HG03565 (cell line): ENCODE measurements around the gene GAGE12D.
"Not testable (repeated sequence)": the region's sequence is repeated elsewhere in the genome, so short reads cannot be mapped to it uniquely, and the experiment has no call there.

Experiments used
- ATAC-seq: cut with Tn5 transposase; IDR thresholded peaks from one replicate; pipeline ENCODE4 v1.9.1; 2021; ENCODE audit warnings: mild to moderate bottlenecking, moderate library complexity; ENCODE audit not compliant: unreplicated experiment

The GAGE12D gene

DNA sequence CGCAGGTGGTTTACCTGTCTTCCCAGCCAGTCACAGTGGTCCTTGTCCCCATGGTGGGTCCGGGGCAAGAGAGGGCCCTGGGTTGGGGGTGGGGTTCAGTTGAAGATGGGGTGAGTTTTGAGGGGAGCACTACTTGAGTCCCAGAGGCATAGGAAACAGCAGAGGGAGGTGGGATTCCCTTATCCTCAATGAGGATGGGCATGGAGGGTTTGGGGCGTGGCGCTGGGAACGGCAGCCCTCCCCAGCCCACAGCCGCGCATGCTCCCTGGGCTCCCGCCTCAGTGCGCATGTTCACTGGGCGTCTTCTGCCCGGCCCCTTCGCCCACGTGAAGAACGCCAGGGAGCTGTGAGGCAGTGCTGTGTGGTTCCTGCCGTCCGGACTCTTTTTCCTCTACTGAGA, at the start of gene GAGE12D:
Gene GAGE12D, plus strand, starts transcription at position 301 of the 400 bp plus-strand sequence. CDS start 1,155 bp downstream, outside the sequence.
- ATAC-seq: not testable (repeated sequence)

GRCh38 chrX:49531877-49532276, 9.7 kb upstream of the GAGE12D start, which contains the start of gene GAGE12C:
Gene GAGE12C (plus strand): TSS chrX:49532177. CDS start chrX:49533332, 1,155 bp downstream.
- not testable (repeated sequence) for ATAC-seq

DNA sequence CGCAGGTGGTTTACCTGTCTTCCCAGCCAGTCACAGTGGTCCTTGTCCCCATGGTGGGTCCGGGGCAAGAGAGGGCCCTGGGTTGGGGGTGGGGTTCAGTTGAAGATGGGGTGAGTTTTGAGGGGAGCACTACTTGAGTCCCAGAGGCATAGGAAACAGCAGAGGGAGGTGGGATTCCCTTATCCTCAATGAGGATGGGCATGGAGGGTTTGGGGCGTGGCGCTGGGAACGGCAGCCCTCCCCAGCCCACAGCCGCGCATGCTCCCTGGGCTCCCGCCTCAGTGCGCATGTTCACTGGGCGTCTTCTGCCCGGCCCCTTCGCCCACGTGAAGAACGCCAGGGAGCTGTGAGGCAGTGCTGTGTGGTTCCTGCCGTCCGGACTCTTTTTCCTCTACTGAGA, 9.5 kb downstream of the GAGE12D start, which contains the start of gene GAGE12E:
Gene GAGE12E, plus strand, starts transcription at position 301 of the 400 bp plus-strand sequence. CDS start 1,155 bp downstream, outside the sequence.
- ATAC-seq: not testable (repeated sequence)

GRCh38 chrX:49560542-49560941, 19.0 kb downstream of the GAGE12D start, which contains the start of gene GAGE12F:
Gene GAGE12F (plus strand): TSS chrX:49560842. CDS start chrX:49561997, 1,155 bp downstream.
- not testable (repeated sequence) for ATAC-seq

GRCh38 chrX:49568728-49569127, 27.2 kb downstream of the GAGE12D start:
- not testable (repeated sequence) for ATAC-seq

- not testable (repeated sequence) for ATAC-seq
Measured at GRCh38 chrX:49569152-49569551, 27.6 kb downstream of the GAGE12D start.

DNA sequence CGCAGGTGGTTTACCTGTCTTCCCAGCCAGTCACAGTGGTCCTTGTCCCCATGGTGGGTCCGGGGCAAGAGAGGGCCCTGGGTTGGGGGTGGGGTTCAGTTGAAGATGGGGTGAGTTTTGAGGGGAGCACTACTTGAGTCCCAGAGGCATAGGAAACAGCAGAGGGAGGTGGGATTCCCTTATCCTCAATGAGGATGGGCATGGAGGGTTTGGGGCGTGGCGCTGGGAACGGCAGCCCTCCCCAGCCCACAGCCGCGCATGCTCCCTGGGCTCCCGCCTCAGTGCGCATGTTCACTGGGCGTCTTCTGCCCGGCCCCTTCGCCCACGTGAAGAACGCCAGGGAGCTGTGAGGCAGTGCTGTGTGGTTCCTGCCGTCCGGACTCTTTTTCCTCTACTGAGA, 28.6 kb downstream of the GAGE12D start, which contains the start of gene GAGE12G:
Gene GAGE12G, plus strand, starts transcription at position 301 of the 400 bp plus-strand sequence. CDS start 1,155 bp downstream, outside the sequence.
- not testable (repeated sequence) for ATAC-seq

- not testable (repeated sequence) for ATAC-seq
Measured at GRCh38 chrX:49579649-49580048, 38.1 kb downstream of the GAGE12D start, which contains the start of gene GAGE12H. Gene GAGE12H (plus strand): TSS chrX:49579949. CDS start chrX:49581104, 1,155 bp downstream.

- not testable (repeated sequence) for ATAC-seq
Measured at GRCh38 chrX:49589196-49589595, 47.7 kb downstream of the GAGE12D start, which contains the start of gene GAGE2A. Gene GAGE2A (plus strand): TSS chrX:49589496. CDS start chrX:49590651, 1,155 bp downstream.

DNA sequence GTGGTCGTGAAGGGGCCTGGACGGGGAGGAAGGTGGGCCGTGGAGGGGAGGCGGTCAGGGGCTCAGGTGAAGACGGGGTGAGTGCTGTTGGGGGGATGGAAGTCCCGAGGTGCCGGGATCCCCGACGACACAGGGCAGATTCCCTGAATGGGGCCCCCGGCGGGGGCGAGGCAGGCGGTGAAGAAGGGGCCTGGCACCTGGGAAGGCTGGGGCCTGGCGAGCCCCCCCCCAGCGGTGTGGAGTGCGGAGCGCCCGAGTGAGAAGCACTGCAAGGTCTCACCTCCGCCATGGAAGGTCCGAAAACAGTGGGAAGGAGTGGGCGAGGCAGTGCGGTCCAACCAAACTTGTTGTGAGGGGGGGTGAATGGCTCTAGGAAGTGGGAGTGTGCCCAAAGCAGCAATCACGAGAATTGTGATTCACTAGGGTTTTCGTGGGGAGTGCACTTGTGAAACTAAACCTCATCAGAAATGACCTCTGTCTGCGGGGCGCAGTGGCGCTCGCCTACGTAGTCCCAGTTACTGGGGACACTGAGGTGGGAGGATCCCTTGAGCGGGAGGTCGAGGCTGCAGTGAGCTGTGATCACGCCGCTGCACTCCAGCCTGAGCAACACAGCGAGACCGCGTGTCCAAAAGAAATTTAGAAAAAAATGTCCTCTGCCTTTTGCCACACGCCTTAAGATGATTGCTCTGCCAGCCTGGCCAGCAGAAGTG, 48.4 kb downstream of the GAGE12D start:
- ATAC-seq: not testable (repeated sequence)

DNA sequence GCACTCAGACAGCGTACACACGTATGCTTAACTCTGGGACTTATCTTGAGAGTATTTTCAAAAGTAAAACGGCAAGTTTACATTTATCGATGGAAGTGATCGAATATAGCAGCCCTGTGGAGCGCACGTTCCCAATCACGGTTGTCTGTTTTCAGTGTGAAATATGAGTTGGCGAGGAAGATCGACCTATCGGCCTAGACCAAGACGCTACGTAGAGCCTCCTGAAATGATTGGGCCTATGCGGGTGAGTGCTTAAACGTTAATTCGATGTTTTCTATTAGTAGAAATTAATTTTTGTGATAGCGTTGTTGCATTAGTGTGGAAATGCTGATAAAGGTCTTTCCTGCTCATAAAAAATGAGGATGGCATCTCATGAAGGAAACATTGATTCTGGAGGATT, 49.0 kb downstream of the GAGE12D start:
- ATAC-seq: not testable (repeated sequence)
